ENCODE results near the gene VIM.

VIM gene

GRCh38 chr10:17210361-17210760, 17.7 kb upstream of the VIM start:
- DNase-seq: no peak

- no peak for DNase-seq
Observed at GRCh38 chr10:17212802-17213221, 15.2 kb upstream of the VIM start.

- no peak for DNase-seq
Observed at GRCh38 chr10:17213646-17214349, 14.2 kb upstream of the VIM start.

- DNase-seq: no peak
Observed at GRCh38 chr10:17214526-17214925, 13.5 kb upstream of the VIM start.

- DNase-seq: no peak
Observed at GRCh38 chr10:17214971-17215781, 12.9 kb upstream of the VIM start.

- DNase-seq: no peak
Observed at GRCh38 chr10:17215782-17216122, 12.3 kb upstream of the VIM start.

GRCh38 chr10:17216217-17216900, 11.7 kb upstream of the VIM start:
- DNase-seq: no peak

GRCh38 chr10:17216901-17217395, 11.1 kb upstream of the VIM start:
- no peak for DNase-seq

- DNase-seq: no peak
Observed at GRCh38 chr10:17217631-17218232, 10.3 kb upstream of the VIM start.

GRCh38 chr10:17219024-17219423, 9.0 kb upstream of the VIM start:
- DNase-seq: no peak

GRCh38 chr10:17220652-17221100, 7.4 kb upstream of the VIM start:
- no peak for DNase-seq

GRCh38 chr10:17222329-17222728, 5.7 kb upstream of the VIM start:
- DNase-seq: no peak

- DNase-seq: no peak
Observed at GRCh38 chr10:17225808-17226207, 2.2 kb upstream of the VIM start.

- DNase-seq: no peak
Observed at GRCh38 chr10:17226891-17227303, 1.1 kb upstream of the VIM start.

- DNase-seq: no peak
Observed at GRCh38 chr10:17227367-17228090, 512 bp upstream of the VIM start.

GRCh38 chr10:17229016-17229716, 1.1 kb downstream of the VIM start:
- DNase-seq: peak; percentile 80

GRCh38 chr10:17229717-17229966, 1.6 kb downstream of the VIM start:
- DNase-seq: no peak

- DNase-seq: peak; percentile 74
Observed at GRCh38 chr10:17229967-17230682, 2.1 kb downstream of the VIM start.

- DNase-seq: no peak
Observed at GRCh38 chr10:17231788-17232187, 3.7 kb downstream of the VIM start.

GRCh38 chr10:17232276-17232960, 4.4 kb downstream of the VIM start:
- no peak for DNase-seq
